Esophagus muscularis mucosa (tissue), 4 donors: ENCODE results near the gene NUS1. TPM values are rescaled to one million over a fixed set of nuclear protein-coding genes. Genes with fewer than 3 reads are reported as not detected.
"Not testable (repeated sequence)": the region's sequence is repeated elsewhere in the genome, so short reads cannot be mapped to it uniquely, and the experiment has no call there.

ENCODE experiments used
- DNase-seq: peaks from one replicate; pipeline ENCODE4 v3.0.0-alpha.2; 2017; ENCODE audit errors: extremely low spot score
- H3K27ac ChIP-seq, 4 donors: fragments of 200-600 bp; sonication (generic); replicated peaks in 1 of 4; 1 replicate in 3 of 4; 2 replicates in 1 of 4; pipeline ENCODE4 v1.5.1; 2016 to 2019; ENCODE audit warnings: mild to moderate bottlenecking in 1 of 4
- H3K27me3 ChIP-seq, 4 donors: fragments of 200-600 bp; sonication (generic); one replicate each; pipeline versions ENCODE4 v1.5.1 to v1.6.0; 2016 to 2019
- H3K36me3 ChIP-seq, 4 donors: fragments of 200-600 bp; sonication (generic); one replicate each; pipeline ENCODE4 v1.5.1; 2016 to 2019
- H3K4me1 ChIP-seq, 4 donors: fragments of 200-600 bp; sonication (generic); one replicate each; pipeline ENCODE4 v1.5.1; 2016 to 2019
- H3K4me3 ChIP-seq, 4 donors: fragments of 200-600 bp; sonication (generic); 1 replicate in 2 of 4; 2 replicates in 2 of 4; pipeline ENCODE4 v1.5.1; 2016 to 2019; ENCODE audit warnings: mild to moderate bottlenecking in 4 of 4, moderate library complexity in 1 of 4
- H3K9me3 ChIP-seq, 4 donors: fragments of 200-600 bp; sonication (generic); 1 replicate in 3 of 4; 2 replicates in 1 of 4; pipeline ENCODE4 v1.5.1; 2016 to 2019
- EP300 ChIP-seq: sonication (generic); formaldehyde crosslinking; IDR thresholded peaks from one replicate; pipeline ENCODE4 v1.6.1; 2017; ENCODE audit warnings: antibody characterized with exemption
- POLR2A ChIP-seq: fragments of 450-650 bp; IDR thresholded peaks from one replicate; pipeline ENCODE4 v1.6.1; 2017; ENCODE audit warnings: antibody characterized with exemption, moderate library complexity, mild to moderate bottlenecking, low read depth
- POLR2AphosphoS5 ChIP-seq, 2 donors: sonication (generic); formaldehyde crosslinking; IDR thresholded peaks; one replicate each; pipeline ENCODE4 v1.6.1; 2017; ENCODE audit warnings: antibody characterized with exemption in 2 of 2
- WGBS: methylation state at CpG from one replicate; pipeline ENCODE4 v1.1.5; 2018; 5-methylcytosine and 5-hydroxymethylcytosine counted together
- intact Hi-C: fragments of 100-400 bp; cut with DNase I; formaldehyde crosslinking; loops from one replicate; pipeline ENCODE4 v1.15.1; 2023
- total RNA-seq, 4 donors: library from RNA; depleted of rRNA; stranded (reverse); fragments of >200 nt; gene quantifications; one replicate each; pipeline versions ENCODE4 v1.1.0 to v1.2.1, GENCODE V29; 2016
- TF ChIP-seq, protein P1 (sequence below), 3 experiments: fragments of 200-600 bp in 2 of 3; fragments of 450-650 bp in 1 of 3; sonication (generic) in 2 of 3; IDR thresholded peaks; one replicate each; pipeline ENCODE4 v1.5.1; 2017 to 2019; ENCODE audit warnings: antibody characterized with exemption in 3 of 3, mild to moderate bottlenecking in 2 of 3, moderate library complexity in 1 of 3

NUS1 gene
- total RNA-seq, 4 donors from 2014 or later: 20.4 to 28.2 (median 22.9) TPM

DNA sequence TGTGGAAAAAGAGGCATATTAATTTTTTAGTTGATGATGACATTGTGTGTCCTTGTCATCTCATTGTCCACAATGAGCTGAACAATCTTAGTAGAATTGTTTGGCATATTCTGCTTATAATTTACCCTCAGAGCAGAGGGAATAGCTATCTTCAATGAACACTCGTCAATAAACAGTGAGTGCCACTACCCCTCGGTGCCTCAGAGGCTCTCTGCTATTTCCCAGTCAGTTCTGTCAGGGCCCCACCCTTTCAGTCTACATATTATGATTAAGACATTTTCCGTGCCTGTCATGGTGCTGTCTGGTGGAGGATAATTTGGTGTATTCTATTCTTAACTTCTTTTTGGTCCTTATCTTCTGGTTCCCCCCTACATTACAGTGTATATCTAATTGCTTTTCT lies 31.2 kb downstream of the NUS1 start:
- H3K4me1 ChIP-seq: no peaks in the 10 kb centered on the region
- intact Hi-C loops: no loop called here
- no peaks in the 10 kb centered on the region for H3K9me3 ChIP-seq
- peaks cover 0 to 55% (median 28%) of the 10 kb centered on the region in 4 donors for H3K36me3 ChIP-seq
- H3K4me3 ChIP-seq: no peak overlapping the region
- 69% methylated on average over 3 of the region's 3 CpGs for WGBS
- TF ChIP-seq, protein P1, sequence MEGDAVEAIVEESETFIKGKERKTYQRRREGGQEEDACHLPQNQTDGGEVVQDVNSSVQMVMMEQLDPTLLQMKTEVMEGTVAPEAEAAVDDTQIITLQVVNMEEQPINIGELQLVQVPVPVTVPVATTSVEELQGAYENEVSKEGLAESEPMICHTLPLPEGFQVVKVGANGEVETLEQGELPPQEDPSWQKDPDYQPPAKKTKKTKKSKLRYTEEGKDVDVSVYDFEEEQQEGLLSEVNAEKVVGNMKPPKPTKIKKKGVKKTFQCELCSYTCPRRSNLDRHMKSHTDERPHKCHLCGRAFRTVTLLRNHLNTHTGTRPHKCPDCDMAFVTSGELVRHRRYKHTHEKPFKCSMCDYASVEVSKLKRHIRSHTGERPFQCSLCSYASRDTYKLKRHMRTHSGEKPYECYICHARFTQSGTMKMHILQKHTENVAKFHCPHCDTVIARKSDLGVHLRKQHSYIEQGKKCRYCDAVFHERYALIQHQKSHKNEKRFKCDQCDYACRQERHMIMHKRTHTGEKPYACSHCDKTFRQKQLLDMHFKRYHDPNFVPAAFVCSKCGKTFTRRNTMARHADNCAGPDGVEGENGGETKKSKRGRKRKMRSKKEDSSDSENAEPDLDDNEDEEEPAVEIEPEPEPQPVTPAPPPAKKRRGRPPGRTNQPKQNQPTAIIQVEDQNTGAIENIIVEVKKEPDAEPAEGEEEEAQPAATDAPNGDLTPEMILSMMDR (IDR thresholded peaks at IDR 0.05): no peak
- TF ChIP-seq POLR2A (no peak), EP300 (no peak)
- no peak for DNase-seq
- no peaks in the 10 kb centered on the region for H3K27me3 ChIP-seq
- no peak overlapping the region for H3K27ac ChIP-seq

DNA sequence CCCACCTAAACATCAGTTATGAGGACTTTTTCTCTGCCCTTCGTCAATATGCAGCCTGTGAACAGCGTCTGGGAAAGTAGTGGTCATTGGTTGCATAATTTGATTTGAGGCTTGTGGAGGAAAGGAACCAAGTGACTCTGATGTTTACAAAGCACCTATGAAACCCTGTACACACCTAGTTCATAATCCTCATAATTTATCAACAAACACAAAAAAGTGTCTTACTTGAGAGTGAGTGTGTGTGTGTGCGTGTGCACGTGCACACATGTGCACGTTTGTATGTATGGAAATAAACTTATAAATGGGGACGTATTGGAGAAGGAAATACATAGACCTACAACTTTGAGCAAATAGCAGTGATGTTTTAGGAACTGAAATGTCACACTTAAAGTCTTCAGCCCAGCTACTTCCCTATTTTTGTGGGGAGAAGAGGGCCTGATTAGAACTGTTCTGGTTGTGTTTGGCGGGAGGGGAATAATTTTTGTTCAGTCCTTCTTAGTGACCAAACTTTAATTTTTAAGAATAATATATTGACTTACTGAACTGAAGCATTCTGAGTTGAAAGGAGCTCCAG lies 31.8 kb downstream of the NUS1 start:
- H3K4me1 ChIP-seq, H3K9me3 ChIP-seq, H3K4me3 ChIP-seq, DNase-seq, H3K27me3 ChIP-seq, H3K27ac ChIP-seq, intact Hi-C loops: not testable (repeated sequence)
- 74% methylated on average over 6 of the region's 7 CpGs for WGBS
- H3K36me3 ChIP-seq: peaks cover 0 to 53% (median 29%) of the 10 kb centered on the region in 4 donors

DNA sequence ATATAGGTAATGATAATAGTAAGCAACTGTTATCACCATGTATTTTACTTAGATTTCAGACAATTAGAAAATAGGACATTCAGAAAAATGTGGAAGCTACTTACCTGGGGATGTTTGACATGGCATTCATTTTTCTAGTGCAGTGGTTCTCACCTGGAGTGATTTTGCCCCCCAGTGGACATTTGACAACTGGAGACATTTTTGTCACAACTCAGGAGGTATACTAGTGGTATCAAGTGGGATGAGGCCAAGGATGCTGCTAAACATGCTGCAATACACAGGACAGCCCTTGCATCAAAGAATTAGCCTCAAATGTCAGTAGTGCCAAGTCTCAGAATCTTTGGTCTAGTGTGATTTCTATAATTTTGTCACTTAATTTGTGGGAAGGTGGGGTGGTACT lies 36.1 kb downstream of the NUS1 start:
- H3K4me3 ChIP-seq: no peak overlapping the region
- intact Hi-C loops: no loop called here
- no peaks in the 10 kb centered on the region for H3K27me3 ChIP-seq
- no peaks in the 10 kb centered on the region for H3K9me3 ChIP-seq
- no peak for TF ChIP-seq EP300
- no peak for DNase-seq
- H3K27ac ChIP-seq: no peak overlapping the region
- peaks cover 0 to 11% (median 4%) of the 10 kb centered on the region in 4 donors for H3K36me3 ChIP-seq
- H3K4me1 ChIP-seq: no peaks in the 10 kb centered on the region

DNA sequence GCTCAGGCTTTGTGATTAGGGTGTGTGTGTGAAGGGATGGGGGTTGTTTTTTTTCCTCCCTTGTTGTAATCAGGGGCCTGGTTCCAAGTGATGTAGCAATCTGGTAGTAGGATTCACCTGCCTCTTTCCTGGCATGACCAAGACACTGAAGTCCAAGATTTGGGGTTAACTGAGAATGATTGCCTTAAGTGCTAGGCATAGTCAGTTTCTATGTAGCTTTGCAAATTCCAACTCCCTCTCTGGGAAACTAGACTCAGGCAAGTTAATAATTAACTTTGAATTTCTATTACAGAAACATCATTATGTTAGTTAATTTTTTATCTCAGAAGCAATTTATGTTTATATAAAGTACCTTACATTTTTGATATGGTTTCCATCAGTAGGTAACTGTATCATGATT lies 43.6 kb downstream of the NUS1 start:
- H3K9me3 ChIP-seq: no peaks in the 10 kb centered on the region
- DNase-seq: no peak
- intact Hi-C loops: no loop called here
- TF ChIP-seq, protein P1 (IDR thresholded peaks at IDR 0.05): no peak
- no peak for TF ChIP-seq POLR2AphosphoS5 (IDR thresholded peaks at IDR 0.05)
- TF ChIP-seq EP300: no peak
- TF ChIP-seq POLR2A: no peak
- no peak overlapping the region for H3K4me3 ChIP-seq
- no peaks in the 10 kb centered on the region for H3K27me3 ChIP-seq
- H3K36me3 ChIP-seq: no peaks in the 10 kb centered on the region
- H3K4me1 ChIP-seq: no peaks in the 10 kb centered on the region
- H3K27ac ChIP-seq: no peak overlapping the region

DNA sequence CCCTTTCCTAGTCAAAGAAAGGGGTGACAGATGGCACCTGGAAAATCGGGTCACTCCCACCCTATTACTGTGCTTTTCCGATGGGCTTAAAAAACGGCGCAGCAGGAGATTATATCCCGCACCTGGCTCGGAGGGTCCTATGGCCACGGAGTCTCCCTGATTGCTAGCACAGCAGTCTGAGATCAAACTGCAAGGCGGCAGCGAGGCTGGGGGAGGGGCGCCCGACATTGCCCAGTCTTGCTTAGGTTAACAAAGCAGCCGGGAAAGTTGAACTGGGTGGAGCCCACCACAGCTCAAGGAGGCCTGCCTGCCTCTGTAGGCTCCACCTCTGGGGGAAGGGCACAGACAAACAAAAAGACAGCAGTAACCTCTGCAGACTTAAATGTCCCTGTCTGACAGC lies 46.3 kb downstream of the NUS1 start:
- H3K4me1 ChIP-seq, H3K9me3 ChIP-seq, DNase-seq, H3K4me3 ChIP-seq, intact Hi-C loops, H3K36me3 ChIP-seq, H3K27me3 ChIP-seq, H3K27ac ChIP-seq: not testable (repeated sequence)
- 95% methylated on average over 12 of the region's 12 CpGs for WGBS

DNA sequence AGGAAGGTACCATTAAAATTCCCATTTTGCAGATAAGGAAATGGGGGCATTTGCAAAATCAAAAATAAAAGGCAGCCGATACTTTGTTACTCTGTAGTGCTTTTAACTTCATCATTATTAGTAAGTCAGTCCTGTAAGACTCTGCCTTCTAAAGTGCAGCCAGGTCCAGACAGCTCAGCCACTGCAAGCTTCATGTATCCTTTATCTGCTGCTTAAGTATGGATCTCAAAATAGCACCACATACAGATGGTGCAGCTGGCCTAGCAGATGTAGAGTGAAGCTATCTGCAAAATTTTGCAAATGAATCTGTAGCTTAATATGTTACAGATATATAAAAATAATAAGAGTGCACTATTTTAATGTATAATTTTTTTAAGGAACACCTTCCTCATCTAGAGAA lies 53.4 kb downstream of the NUS1 start:
- no peak for DNase-seq
- intact Hi-C loops: no loop called here
- 85% methylated on average over 1 of the region's 1 CpG for WGBS
- Histone ChIP-seq H3K27me3 (no peaks in the 10 kb centered on the region), H3K9me3 (no peaks in the 10 kb centered on the region), H3K4me1 (no peaks in the 10 kb centered on the region), H3K27ac (no peak overlapping the region), H3K36me3 (no peaks in the 10 kb centered on the region), H3K4me3 (no peak overlapping the region)
- TF ChIP-seq POLR2AphosphoS5 (IDR thresholded peaks at IDR 0.05) (no peak), EP300 (no peak), POLR2A (no peak)
- TF ChIP-seq, protein P1 (IDR thresholded peaks at IDR 0.05): no peak
